ENCODE measurements around the gene ARHGEF16. TPM values are rescaled to one million over a fixed set of nuclear protein-coding genes. Genes with fewer than 3 reads are reported as not detected.

ARHGEF16 gene
- polyA plus RNA-seq, 1 experiment = 0.04 TPM

- Histone ChIP-seq H3K4me3 (ENCODE audit: low read depth, low read length) (no peak overlapping the region), H3K36me3 (ENCODE audit: control insufficient read depth, insufficient read depth, low read length) (peaks cover 58% of the 10 kb centered on the region), H3K27me3 (ENCODE audit: control insufficient read depth, insufficient read depth, low read length) (no peaks in the 10 kb centered on the region)
- POLR2A ChIA-PET = no interaction called here
- CTCF ChIA-PET = no interaction called here
- no peak for TF ChIP-seq CTCF (IDR thresholded peaks at IDR 0.05; ENCODE audit: insufficient read depth, low read depth, low read length)
- no peak for DNase-seq (ENCODE audit: low read depth)
Measured at GRCh38 chr1:3497521-3497920, 43.1 kb downstream of the ARHGEF16 start.

DNA sequence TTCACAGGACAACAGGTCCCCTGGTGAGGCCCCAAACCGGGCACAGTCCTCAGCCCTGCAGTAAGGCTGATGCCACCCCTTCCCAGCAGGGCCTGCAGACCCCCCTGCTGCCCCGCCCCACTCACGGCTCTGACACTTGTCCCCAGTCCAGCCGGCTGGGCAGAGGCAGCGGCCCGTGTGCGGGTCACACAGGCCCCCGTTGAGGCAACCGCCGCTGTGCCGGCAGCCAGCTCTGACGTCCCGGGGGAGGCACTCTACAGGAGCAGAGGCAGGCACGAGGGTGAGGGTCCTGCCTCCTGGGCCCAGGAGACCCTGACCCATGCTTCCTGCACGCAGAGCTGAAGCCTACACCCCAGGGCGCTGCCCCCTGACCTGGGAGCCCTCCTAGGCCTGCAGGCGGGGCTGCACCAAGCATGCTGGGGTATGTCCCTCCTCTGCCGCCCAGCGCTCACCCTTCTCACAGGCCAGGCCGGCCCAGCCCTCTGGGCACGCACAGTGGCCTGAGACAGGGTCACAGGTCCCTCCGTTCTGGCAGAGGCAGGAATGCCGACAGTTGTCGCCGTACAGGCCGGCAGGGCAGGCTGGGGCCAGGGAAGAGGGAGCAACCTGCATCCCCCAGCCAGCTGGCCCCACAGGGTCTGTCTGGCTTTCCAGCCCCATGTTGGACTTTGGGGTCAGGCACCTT lies 43.9 kb downstream of the ARHGEF16 start:
- TF ChIP-seq CTCF (IDR thresholded peaks at IDR 0.05; ENCODE audit: insufficient read depth, low read depth, low read length) = no peak
- Histone ChIP-seq H3K27me3 (ENCODE audit: control insufficient read depth, insufficient read depth, low read length) (no peaks in the 10 kb centered on the region), H3K36me3 (ENCODE audit: control insufficient read depth, insufficient read depth, low read length) (peaks cover 65% of the 10 kb centered on the region), H3K4me3 (ENCODE audit: low read depth, low read length) (no peak overlapping the region)
- CTCF ChIA-PET = interaction anchor here (0.6 to 1.5 kb wide), 2 partner anchors 78 to 120 kb away, joined by 3 read pairs; no protein-coding TSS in a partner anchor
- POLR2A ChIA-PET = no interaction called here
- DNase-seq (ENCODE audit: low read depth) = no peak

GRCh38 chr1:3498986-3499385 lies 44.5 kb downstream of the ARHGEF16 start:
- peaks cover 68% of the 10 kb centered on the region for H3K36me3 ChIP-seq (ENCODE audit: control insufficient read depth, insufficient read depth, low read length)
- no peak for DNase-seq (ENCODE audit: low read depth)
- CTCF ChIA-PET = interaction anchor here (1.5 kb wide), 1 partner anchor 120 kb away, joined by 3 read pairs; no protein-coding TSS in a partner anchor
- POLR2A ChIA-PET = no interaction called here
- no peak for TF ChIP-seq CTCF (IDR thresholded peaks at IDR 0.05; ENCODE audit: insufficient read depth, low read depth, low read length)
- no peak overlapping the region for H3K4me3 ChIP-seq (ENCODE audit: low read depth, low read length)
- H3K27me3 ChIP-seq (ENCODE audit: control insufficient read depth, insufficient read depth, low read length) = no peaks in the 10 kb centered on the region

DNA sequence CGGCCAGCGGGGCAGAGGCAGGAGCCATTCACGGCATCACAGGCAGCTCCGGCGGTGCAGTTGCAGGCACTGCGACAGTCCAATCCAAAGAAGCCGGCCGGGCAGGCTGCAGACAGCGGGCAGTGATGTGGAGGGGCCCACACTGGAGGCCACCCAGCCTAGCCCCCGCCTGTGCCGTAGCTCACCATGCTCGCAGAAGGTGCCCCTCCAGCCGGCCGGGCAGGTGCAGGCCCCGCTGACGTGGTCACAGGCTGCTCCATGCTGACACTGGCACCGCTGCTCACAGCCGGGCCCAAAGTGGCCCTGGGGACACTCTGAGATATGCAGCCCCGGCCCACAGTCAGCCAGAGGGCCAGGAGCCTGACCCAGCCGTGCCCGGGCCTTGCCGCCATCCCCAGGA lies 45.1 kb downstream of the ARHGEF16 start:
- H3K27me3 ChIP-seq (ENCODE audit: control insufficient read depth, insufficient read depth, low read length) = no peaks in the 10 kb centered on the region
- ChIA-PET CTCF (interaction anchor here (1.0 to 1.5 kb wide), 2 partner anchors 9 to 119 kb away, joined by 3 read pairs; no protein-coding TSS in a partner anchor), POLR2A (no interaction called here)
- H3K36me3 ChIP-seq (ENCODE audit: control insufficient read depth, insufficient read depth, low read length) = peaks cover 65% of the 10 kb centered on the region
- TF ChIP-seq CTCF (IDR thresholded peaks at IDR 0.05; ENCODE audit: insufficient read depth, low read depth, low read length) = no peak
- DNase-seq (ENCODE audit: low read depth) = no peak
- H3K4me3 ChIP-seq (ENCODE audit: low read depth, low read length) = no peak overlapping the region

- DNase-seq (ENCODE audit: low read depth) = no peak
- Histone ChIP-seq H3K27me3 (ENCODE audit: control insufficient read depth, insufficient read depth, low read length) (no peaks in the 10 kb centered on the region), H3K36me3 (ENCODE audit: control insufficient read depth, insufficient read depth, low read length) (peaks cover 62% of the 10 kb centered on the region), H3K4me3 (ENCODE audit: low read depth, low read length) (no peak overlapping the region)
- no peak for TF ChIP-seq CTCF (IDR thresholded peaks at IDR 0.05; ENCODE audit: insufficient read depth, low read depth, low read length)
- CTCF ChIA-PET = interaction anchor here (1.0 to 2.2 kb wide), 3 partner anchors 10 to 118 kb away, joined by 3 to 6 read pairs (median 3); no protein-coding TSS in a partner anchor
- POLR2A ChIA-PET = no interaction called here
Measured at GRCh38 chr1:3500265-3500835, 45.9 kb downstream of the ARHGEF16 start.

Measured in BJ (cell line).